Aorta (tissue), 5 donors: Measurements from ENCODE around the gene IL1R1. TPM values are rescaled to one million over a fixed set of nuclear protein-coding genes. Genes with fewer than 3 reads are reported as not detected.

Experiments
- ATAC-seq: fragments of 200-7000 bp; cut with Tn5 transposase; one replicate; pipeline ENCODE4 v1.9.1; 2022; ENCODE audit warnings: moderate library complexity; ENCODE audit not compliant: low FRiP score
- DNase-seq, 2 donors: peaks; one replicate each; pipeline ENCODE4 v3.0.0-alpha.2; 2020
- H3K27ac ChIP-seq, 2 donors: one replicate each; pipeline ENCODE4 v1.5.1; 2013; ENCODE audit warnings: low read length in 2 of 2, mild to moderate bottlenecking in 2 of 2, moderate library complexity in 2 of 2, control low read depth in 1 of 2, inconsistent platforms in 1 of 2, low read depth in 1 of 2
- H3K27me3 ChIP-seq, 2 donors: one replicate each; pipeline ENCODE4 v1.6.1; 2013; ENCODE audit warnings: control low read depth in 1 of 2, low read length in 1 of 2, mild to moderate bottlenecking in 1 of 2, moderate library complexity in 1 of 2; ENCODE audit not compliant: insufficient read depth in 2 of 2, control insufficient read depth in 1 of 2
- H3K36me3 ChIP-seq, 2 donors: one replicate each; pipeline ENCODE4 v1.6.1; 2013; ENCODE audit warnings: control low read depth in 1 of 2, low read length in 1 of 2, mild to moderate bottlenecking in 1 of 2; ENCODE audit not compliant: insufficient read depth in 2 of 2, control insufficient read depth in 1 of 2
- H3K4me1 ChIP-seq, 2 donors: one replicate each; pipeline ENCODE4 v1.6.1; 2013; ENCODE audit warnings: low read length in 2 of 2, control low read depth in 1 of 2, mild to moderate bottlenecking in 1 of 2, moderate library complexity in 1 of 2; ENCODE audit not compliant: insufficient read depth in 2 of 2, control insufficient read depth in 1 of 2
- H3K4me3 ChIP-seq, 2 donors: one replicate each; pipeline ENCODE4 v1.5.1; 2013; ENCODE audit warnings: low read length in 2 of 2, control low read depth in 1 of 2, mild to moderate bottlenecking in 1 of 2
- H3K9me3 ChIP-seq: one replicate; pipeline ENCODE4 v1.6.1; 2013; ENCODE audit warnings: mild to moderate bottlenecking, low read length; ENCODE audit not compliant: control insufficient read depth
- WGBS, 2 donors: extraction: QIAGEN DNeasy Blood & Tissue Kit; methylation state at CpG; one replicate each; pipeline ENCODE4 v1.1.7; 2013; 5-methylcytosine and 5-hydroxymethylcytosine counted together
- intact Hi-C, 2 donors: fragments of 100-400 bp; cut with DNase I; formaldehyde crosslinking; loops; one replicate each; pipeline versions ENCODE4 v1.14.2 to v1.15.0; 2022
- polyA plus RNA-seq, 2 donors: library from polyadenylated mRNA; stranded (reverse); fragments of 200-250 nt; gene quantifications; one replicate each; pipeline ENCODE4 v1.2.3, GENCODE V29; 2013
- total RNA-seq, 2 donors: library from RNA; stranded (reverse); fragmentation: NEBNext Ultra II Directional; extraction: Animal tissue kit (Norgen Biotek cat#: 25700); gene quantifications; one replicate each; pipeline ENCODE4 v1.2.1, GENCODE V29; 2021
- donor health status: healthy with polysubstance abuse.
- donor health status: Bipolar disorder and iron deficiency.
- donor health status: DM: no; HTN: no; CAD: no.
- donor health status: DM: no; HTN: no; CAD: no.
- donor health status: DM: yes; HTN: yes; CAD: no.

IL1R1 gene
- total and polyA plus RNA-seq, 4 donors = 47.0 to 155 (median 92.3) TPM

GRCh38 chr2:102209474-102209873 lies 66.9 kb downstream of the IL1R1 start:
- ATAC-seq (no peak), DNase-seq (no peak)
- Histone ChIP-seq H3K4me1 (no peaks in the 10 kb centered on the region), H3K9me3 (no peaks in the 10 kb centered on the region), H3K36me3 (no peaks in the 10 kb centered on the region), H3K4me3 (no peak overlapping the region), H3K27me3 (no peaks in the 10 kb centered on the region), H3K27ac (no peak overlapping the region)
- intact Hi-C loops = no loop called here
- WGBS, 2 donors = 3 to 95% methylated on average over 1 of the region's 1 CpG

- Histone ChIP-seq H3K4me1 (no peaks in the 10 kb centered on the region), H3K9me3 (peaks cover 6% of the 10 kb centered on the region), H3K27ac (no peak overlapping the region), H3K27me3 (no peaks in the 10 kb centered on the region), H3K4me3 (no peak overlapping the region), H3K36me3 (peaks cover 0 to 1% of the 10 kb centered on the region in 2 donors)
- DNase-seq (no peak), ATAC-seq (no peak)
- intact Hi-C loops = no loop called here
These were observed 74.5 kb downstream of the IL1R1 start for GRCh38 chr2:102217032-102217431.

GRCh38 chr2:102224824-102225739 lies 82.5 kb downstream of the IL1R1 start:
- H3K9me3 ChIP-seq = peaks cover 2% of the 10 kb centered on the region
- no peak for ATAC-seq
- no peaks in the 10 kb centered on the region for H3K36me3 ChIP-seq
- H3K4me3 ChIP-seq = no peak overlapping the region
- peaks cover 3 to 6% of the 10 kb centered on the region in 2 donors for H3K4me1 ChIP-seq
- no peak for DNase-seq
- intact Hi-C loops = no loop called here
- no peaks in the 10 kb centered on the region for H3K27me3 ChIP-seq
- 48 to 77% methylated on average over 8 of the region's 8 CpGs for WGBS, 2 donors
- no peak overlapping the region for H3K27ac ChIP-seq

GRCh38 chr2:102226171-102226570 lies 83.6 kb downstream of the IL1R1 start:
- Histone ChIP-seq H3K4me1 (peaks cover 3 to 6% of the 10 kb centered on the region in 2 donors), H3K27ac (peak overlapping the region in 1 of 2 donors; percentile 73), H3K4me3 (no peak overlapping the region), H3K36me3 (no peaks in the 10 kb centered on the region), H3K9me3 (peaks cover 2% of the 10 kb centered on the region), H3K27me3 (no peaks in the 10 kb centered on the region)
- ATAC-seq (no peak), DNase-seq (no peak)
- 91 to 92% methylated on average over 6 of the region's 6 CpGs for WGBS, 2 donors
- intact Hi-C loops = no loop called here

- intact Hi-C loops = no loop called here
- H3K9me3 ChIP-seq = no peaks in the 10 kb centered on the region
- no peaks in the 10 kb centered on the region for H3K27me3 ChIP-seq
- no peak overlapping the region for H3K4me3 ChIP-seq
- peak overlapping the region; percentile 73 to 95 for H3K27ac ChIP-seq
- WGBS, 2 donors = 21 to 28% methylated on average over 7 of the region's 7 CpGs
- ATAC-seq = no peak
- no peak for DNase-seq
- H3K4me1 ChIP-seq = peaks cover 3 to 6% of the 10 kb centered on the region in 2 donors
- H3K36me3 ChIP-seq = no peaks in the 10 kb centered on the region
These were observed 84.3 kb downstream of the IL1R1 start for GRCh38 chr2:102226612-102227391.

- DNase-seq = no peak
- WGBS, 2 donors = 83 to 86% methylated on average over 6 of the region's 6 CpGs
These were observed 86.7 kb downstream of the IL1R1 start for GRCh38 chr2:102229141-102229769.

More at GRCh38 chr2:102229141-102229769, 86.7 kb downstream of the IL1R1 start:
- no peak overlapping the region for H3K27ac ChIP-seq
- H3K4me3 ChIP-seq = no peak overlapping the region
- intact Hi-C loops = no loop called here
- H3K4me1 ChIP-seq = peaks cover 3 to 6% of the 10 kb centered on the region in 2 donors
- ATAC-seq = no peak
- H3K27me3 ChIP-seq = no peaks in the 10 kb centered on the region
- H3K9me3 ChIP-seq = no peaks in the 10 kb centered on the region
- no peaks in the 10 kb centered on the region for H3K36me3 ChIP-seq

Other genes starting within 250 kb of the IL1R1 start
- gene IL1R2, start 150.8 kb upstream of the IL1R1 start, total RNA-seq = 10 to 100 TPM in 1 of 2 donors, 1 to 10 TPM in 1; 3.3 to 38.3 TPM
- 1 to 10 TPM in 1 of 2 donors, under 1 TPM in 1; 0.97 to 9.3 TPM for gene IL1R2, start 150.8 kb upstream of the IL1R1 start, polyA plus RNA-seq
- gene IL1RL2, start 44.3 kb downstream of the IL1R1 start, total RNA-seq = 1 to 10 TPM in 1 of 2 donors, under 1 TPM in 1; 0.54 to 1.8 TPM
- under 1 TPM in 1 of 2 donors, not detected in 1; 0.54 TPM for gene IL1RL2, start 44.3 kb downstream of the IL1R1 start, polyA plus RNA-seq
- gene IL1RL1, start 168.8 kb downstream of the IL1R1 start, total RNA-seq = 1 to 10 TPM; 7.4 to 8.1 TPM
- 1 to 10 TPM; 2.5 to 6.9 TPM for gene IL1RL1, start 168.8 kb downstream of the IL1R1 start, polyA plus RNA-seq
- gene IL18R1, start 213.1 kb downstream of the IL1R1 start, total RNA-seq = 10 to 100 TPM in 1 of 2 donors, 1 to 10 TPM in 1; 8.0 to 11.0 TPM
- gene IL18R1, start 213.1 kb downstream of the IL1R1 start, polyA plus RNA-seq = 1 to 10 TPM in 1 of 2 donors, under 1 TPM in 1; 0.33 to 1.6 TPM